Activated T-cell treated with anti-CD3 and anti-CD28 coated beads for 1 hour (primary cell): Measurements from ENCODE around the gene CDK5RAP1.

ENCODE experiments used
- DNase-seq: peaks from one replicate; pipeline ENCODE4 v3.0.0-alpha.2; 2020; ENCODE audit warnings: low read depth

CDK5RAP1 gene

DNA sequence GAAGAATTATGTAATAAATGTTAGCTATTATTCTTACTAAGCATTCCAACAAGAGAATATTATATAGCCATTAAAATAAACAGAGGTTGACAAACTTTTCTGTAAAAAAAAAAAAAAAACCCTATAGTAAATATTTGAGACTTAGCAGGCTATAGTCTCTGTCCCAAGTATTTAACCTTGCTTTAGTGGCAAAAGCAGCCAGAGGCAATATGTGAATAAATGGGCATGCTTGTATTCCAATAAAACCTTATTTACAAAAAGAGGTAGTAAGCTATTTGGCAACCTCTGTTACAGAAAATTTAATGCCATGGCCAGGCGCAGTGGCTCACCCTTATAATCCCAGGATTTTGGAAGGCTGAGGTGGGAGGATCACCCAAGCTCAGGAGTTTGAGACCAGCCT is 14.6 kb downstream of the CDK5RAP1 start:
- DNase-seq, result no peak

GRCh38 chr20:33377366-33377765 is 24.0 kb downstream of the CDK5RAP1 start:
- no peak for DNase-seq

- no peak for DNase-seq
These were observed 27.3 kb downstream of the CDK5RAP1 start for GRCh38 chr20:33373735-33374605.

GRCh38 chr20:33372993-33373441 is 28.3 kb downstream of the CDK5RAP1 start:
- DNase-seq, result no peak

DNA sequence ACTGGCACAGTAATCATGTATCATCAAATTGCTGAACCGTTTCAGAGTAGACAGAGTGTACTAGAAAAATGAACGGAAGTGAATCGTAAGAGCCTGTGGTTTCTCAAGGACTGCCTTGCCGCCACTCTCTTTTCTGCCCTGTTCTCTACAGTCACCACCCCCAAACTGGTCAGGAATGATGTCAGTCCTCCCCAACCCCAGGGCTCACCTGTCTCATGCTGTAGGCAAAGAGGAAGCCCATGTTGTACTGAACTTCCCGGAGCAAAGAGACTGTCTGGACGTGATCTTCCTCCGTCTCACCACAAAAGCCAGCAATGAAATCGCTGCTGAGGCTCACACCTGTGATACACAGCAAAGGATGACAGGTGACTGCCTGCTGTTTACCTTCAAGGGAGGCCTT is 31.0 kb downstream of the CDK5RAP1 start:
- peak; percentile 16 for DNase-seq

DNA sequence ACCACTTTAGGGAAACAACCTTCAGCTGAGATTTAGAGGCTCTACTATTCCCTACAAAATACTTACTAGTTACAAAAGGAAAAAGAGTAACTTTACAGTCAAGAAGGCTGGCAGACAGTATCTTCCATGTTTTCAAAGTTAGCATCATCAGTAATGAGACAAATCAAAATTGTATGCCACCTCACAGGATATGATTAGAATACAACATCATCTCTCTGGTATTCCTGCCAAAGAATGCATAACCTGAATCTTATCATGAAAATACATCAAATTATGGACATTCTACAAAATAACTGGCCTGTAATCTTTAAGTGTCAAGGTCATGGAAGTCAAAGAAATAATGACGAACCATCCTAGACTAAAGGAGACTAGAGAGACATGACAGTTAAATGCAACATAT is 38.4 kb downstream of the CDK5RAP1 start:
- no peak for DNase-seq

- no peak for DNase-seq
These were observed 41.7 kb downstream of the CDK5RAP1 start for GRCh38 chr20:33359399-33360261.

DNA sequence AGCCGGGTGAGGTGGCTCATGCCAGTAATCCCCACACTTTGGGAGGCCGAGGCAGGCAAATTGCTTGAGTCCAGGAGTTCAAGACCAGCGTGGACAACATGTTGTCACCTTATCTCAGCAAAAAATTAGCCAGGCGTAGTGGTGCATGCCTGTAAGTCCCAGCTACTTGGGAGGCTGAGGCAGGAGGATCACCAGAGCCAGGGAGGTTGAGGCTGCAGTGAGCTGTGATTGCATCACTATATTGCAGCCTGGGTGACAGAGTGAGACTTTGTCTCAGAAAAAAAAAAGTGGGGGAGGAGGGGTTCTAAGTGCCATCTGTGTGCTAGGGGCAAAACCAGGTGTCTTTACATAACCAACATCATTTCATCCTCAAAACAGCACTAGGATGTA is 48.3 kb downstream of the CDK5RAP1 start:
- DNase-seq, result no peak

GRCh38 chr20:33352258-33353012 is 48.9 kb downstream of the CDK5RAP1 start:
- no peak for DNase-seq

GRCh38 chr20:33351696-33352095 is 49.6 kb downstream of the CDK5RAP1 start:
- no peak for DNase-seq

DNA sequence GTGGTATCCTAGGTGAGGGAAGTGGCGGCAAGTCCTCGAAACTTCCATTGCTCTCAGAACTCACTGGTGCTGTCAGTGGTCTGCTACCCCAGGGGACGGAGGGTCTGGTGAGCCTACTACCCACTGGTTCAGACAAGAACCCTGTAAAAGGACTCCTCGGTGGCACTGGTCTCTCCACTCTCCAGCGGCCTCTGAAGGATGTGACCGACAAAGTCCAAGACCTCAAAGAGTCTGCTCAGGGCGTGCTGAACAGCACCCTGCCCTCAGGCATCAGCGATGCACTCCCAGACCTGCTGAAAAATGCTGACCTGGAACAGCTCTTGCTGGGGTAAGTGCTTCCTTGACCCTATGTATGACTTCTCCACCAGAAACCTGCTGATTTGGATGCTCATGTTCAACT is 51.8 kb downstream of the CDK5RAP1 start:
- DNase-seq, result no peak

GRCh38 chr20:33348136-33348937 is 53.0 kb downstream of the CDK5RAP1 start:
- DNase-seq, result no peak

GRCh38 chr20:33345342-33345741 is 56.0 kb downstream of the CDK5RAP1 start:
- no peak for DNase-seq

DNA sequence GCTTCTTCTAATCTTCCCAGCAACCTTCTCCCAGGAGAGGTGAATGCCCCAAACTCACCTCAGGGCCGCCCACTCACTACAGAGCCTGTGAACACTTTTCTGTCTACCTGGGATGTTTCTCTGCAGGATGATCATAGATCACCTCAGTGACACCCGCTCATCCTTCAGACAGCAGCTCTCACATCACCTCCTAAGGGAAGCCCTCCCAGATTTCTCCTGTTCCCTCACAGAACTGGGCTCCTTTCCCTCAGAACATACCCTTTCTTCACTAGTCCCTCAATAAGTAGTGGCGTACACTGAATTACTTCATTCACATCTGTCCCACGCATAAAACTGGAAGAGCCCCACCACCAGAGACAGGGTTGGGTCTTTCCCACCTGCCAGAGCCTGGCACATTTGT is 57.8 kb downstream of the CDK5RAP1 start:
- DNase-seq, result no peak

DNA sequence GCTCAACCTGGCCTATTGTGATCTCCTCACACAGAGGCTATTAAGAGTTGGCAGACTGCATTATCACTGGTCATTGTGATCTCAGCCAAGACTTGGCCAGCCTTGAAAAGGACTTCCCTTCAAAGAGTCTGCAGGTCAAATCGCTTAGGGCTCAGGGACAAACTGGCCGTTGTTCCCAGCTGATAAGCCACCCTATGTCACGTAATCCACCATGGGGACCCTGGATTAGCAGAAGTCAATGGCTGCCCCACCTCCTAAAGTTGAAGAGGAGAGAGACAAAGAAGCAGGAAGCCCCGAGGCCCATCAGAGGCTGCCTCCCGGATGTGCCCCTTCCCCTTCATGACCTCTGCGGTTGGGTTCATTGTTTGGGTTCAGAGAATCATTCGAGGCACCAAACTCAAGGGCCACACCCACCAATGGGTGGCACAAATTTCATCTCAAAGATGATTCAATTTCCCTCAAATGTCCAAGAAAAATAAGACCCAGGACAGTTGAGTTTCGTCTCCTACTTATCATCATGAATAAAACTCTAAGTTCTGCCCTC is 61.7 kb downstream of the CDK5RAP1 start:
- no peak for DNase-seq

- no peak for DNase-seq
These were observed 62.7 kb downstream of the CDK5RAP1 start for GRCh38 chr20:33338467-33339258.

DNA sequence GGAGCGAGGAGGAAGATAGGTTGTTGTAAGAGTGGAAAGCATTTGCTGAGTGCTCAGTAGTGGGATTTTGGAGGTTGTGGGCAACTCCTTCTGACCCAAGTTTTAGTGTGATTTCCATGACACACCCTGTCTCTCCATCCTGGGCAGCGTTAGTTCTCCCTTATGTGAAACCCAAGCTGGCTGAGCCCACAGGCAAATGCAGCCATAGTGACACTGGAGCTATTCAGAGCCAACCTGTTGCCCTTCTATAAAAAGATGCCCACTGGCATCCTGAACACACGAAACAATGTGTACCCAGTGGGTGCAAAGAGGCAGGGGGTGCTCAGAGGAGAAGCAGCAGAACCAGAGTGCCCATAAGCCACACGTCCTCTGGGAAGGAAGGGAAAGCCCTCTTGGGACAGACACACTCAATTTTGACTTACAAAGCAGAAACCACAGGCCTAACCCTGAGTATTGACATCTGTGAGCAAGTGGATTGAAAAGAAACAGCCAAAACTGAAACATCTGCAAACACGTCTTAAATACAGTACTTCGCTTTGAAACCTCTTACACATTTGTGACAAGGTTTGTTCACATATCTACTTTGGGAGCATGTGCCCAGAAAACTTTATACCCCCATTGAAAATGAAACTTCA is 63.7 kb downstream of the CDK5RAP1 start:
- DNase-seq, result no peak

GRCh38 chr20:33337119-33337518 is 64.2 kb downstream of the CDK5RAP1 start:
- no peak for DNase-seq

- no peak for DNase-seq
These were observed 64.9 kb downstream of the CDK5RAP1 start for GRCh38 chr20:33336375-33336774.

DNA sequence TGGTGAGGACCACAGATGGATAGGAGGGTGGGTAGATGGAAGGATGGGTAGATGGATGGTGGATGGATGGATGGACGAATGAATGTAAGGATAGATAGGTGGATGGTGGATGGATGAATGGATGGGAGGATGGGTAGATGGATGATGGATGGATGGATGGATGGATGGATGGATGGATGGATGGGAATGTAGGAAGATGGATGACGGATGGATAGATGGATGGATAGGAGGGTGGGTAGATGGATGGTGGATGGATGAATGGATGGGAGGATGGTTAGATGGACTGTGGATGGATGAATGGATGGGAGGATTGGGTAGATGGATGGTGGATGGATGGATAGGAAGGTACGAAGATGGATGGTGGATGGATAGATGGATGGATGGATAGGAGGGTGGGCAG is 67.2 kb downstream of the CDK5RAP1 start:
- DNase-seq, result no peak
